Liver (tissue), 9 donors: ENCODE data around the gene ANO8. TPM values are rescaled to one million over a fixed set of nuclear protein-coding genes. Genes with fewer than 3 reads are reported as not detected.
A peak's percentile ranks its signal among the peaks of the same experiment; 100 is the strongest.

ENCODE experiments used
- DNase-seq: peaks from one replicate; pipeline ENCODE4 v3.0.0-alpha.2; 2017; ENCODE audit warnings: low spot score
- H3K27ac ChIP-seq, 2 donors: one replicate each; pipeline ENCODE4 v1.7.0; 2013; ENCODE audit warnings: inconsistent platforms in 2 of 2, low read length in 2 of 2, control low read depth in 1 of 2, low read depth in 1 of 2, mild to moderate bottlenecking in 1 of 2
- H3K27me3 ChIP-seq, 4 donors: one replicate each; pipeline versions ENCODE4 v1.6.1 to v1.7.0; 2013; ENCODE audit warnings: low read length in 3 of 4, inconsistent platforms in 1 of 4, mild to moderate bottlenecking in 1 of 4, moderate library complexity in 1 of 4; ENCODE audit not compliant: control insufficient read depth in 4 of 4, insufficient read depth in 4 of 4
- H3K36me3 ChIP-seq, 4 donors: one replicate each; pipeline versions ENCODE4 v1.6.1 to v1.7.0; 2013; ENCODE audit warnings: low read length in 3 of 4, mild to moderate bottlenecking in 3 of 4, low read depth in 1 of 4, moderate library complexity in 1 of 4; ENCODE audit not compliant: control insufficient read depth in 4 of 4, insufficient read depth in 3 of 4
- H3K4me1 ChIP-seq, 4 donors: one replicate each; pipeline versions ENCODE4 v1.6.1 to v1.7.0; 2013; ENCODE audit warnings: low read length in 3 of 4, mild to moderate bottlenecking in 3 of 4, moderate library complexity in 1 of 4; ENCODE audit not compliant: control insufficient read depth in 4 of 4, insufficient read depth in 4 of 4
- H3K4me3 ChIP-seq, 3 donors: one replicate each; pipeline versions ENCODE4 v1.6.1 to v1.7.0; 2013; ENCODE audit warnings: low read length in 3 of 3, control low read depth in 1 of 3, low read depth in 1 of 3, mild to moderate bottlenecking in 1 of 3
- H3K9ac ChIP-seq, 2 donors: one replicate each; pipeline ENCODE4 v1.7.0; 2013; ENCODE audit warnings: low read length in 2 of 2, mild to moderate bottlenecking in 2 of 2, moderate library complexity in 2 of 2, control low read depth in 1 of 2, low read depth in 1 of 2
- H3K9me3 ChIP-seq, 4 donors: one replicate each; pipeline versions ENCODE4 v1.6.1 to v1.7.0; 2013; ENCODE audit warnings: low read length in 3 of 4; ENCODE audit not compliant: control insufficient read depth in 4 of 4
- ATF3 ChIP-seq: IDR thresholded peaks from 2 replicates; pipeline ENCODE4 v1.6.1; 2016; ENCODE audit warnings: antibody characterized with exemption
- EGR1 ChIP-seq, 2 donors: IDR thresholded peaks; 2 replicates each; pipeline ENCODE4 v1.6.1; 2016 to 2018; ENCODE audit warnings: antibody characterized with exemption in 2 of 2, low read depth in 2 of 2
- FOXA2 ChIP-seq: IDR thresholded peaks from 2 replicates; pipeline ENCODE4 v1.6.1; 2016; ENCODE audit warnings: antibody characterized with exemption
- GABPA ChIP-seq, 2 donors: IDR thresholded peaks in 1 of 2; conservative IDR thresholded peaks in 1 of 2; 2 replicates each; pipeline ENCODE4 v1.6.1; 2016; ENCODE audit warnings: antibody characterized with exemption in 2 of 2, mild to moderate bottlenecking in 1 of 2, moderate library complexity in 1 of 2
- HNF4A ChIP-seq, 2 donors: conservative IDR thresholded peaks; 2 replicates each; pipeline ENCODE4 v1.6.1; 2016; ENCODE audit warnings: antibody characterized with exemption in 2 of 2, mild to moderate bottlenecking in 2 of 2
- HNF4G ChIP-seq: IDR thresholded peaks from 2 replicates; pipeline ENCODE4 v1.6.1; 2016; ENCODE audit warnings: antibody characterized with exemption
- JUND ChIP-seq, 2 donors: IDR thresholded peaks; 2 replicates each; pipeline ENCODE4 v1.6.1; 2016; ENCODE audit warnings: antibody characterized with exemption in 2 of 2
- MAX ChIP-seq: IDR thresholded peaks from 2 replicates; pipeline ENCODE4 v1.6.1; 2016; ENCODE audit warnings: antibody characterized with exemption
- NR2F2 ChIP-seq: IDR thresholded peaks from 2 replicates; pipeline ENCODE4 v1.6.1; 2016; ENCODE audit warnings: antibody characterized with exemption
- REST ChIP-seq: IDR thresholded peaks from 2 replicates; pipeline ENCODE4 v1.6.1; 2016; ENCODE audit warnings: antibody characterized with exemption, mild to moderate bottlenecking
- RXRA ChIP-seq, 2 donors: IDR thresholded peaks; 2 replicates each; pipeline ENCODE4 v1.6.1; 2017 to 2018; ENCODE audit warnings: antibody characterized with exemption in 2 of 2, mild to moderate bottlenecking in 1 of 2
- SP1 ChIP-seq: IDR thresholded peaks from 2 replicates; pipeline ENCODE4 v1.6.1; 2018; ENCODE audit warnings: antibody characterized with exemption, mild to moderate bottlenecking
- TAF1 ChIP-seq: conservative IDR thresholded peaks from 2 replicates; pipeline ENCODE4 v1.6.1; 2016; ENCODE audit warnings: antibody characterized with exemption, mild to moderate bottlenecking
- YY1 ChIP-seq: IDR thresholded peaks from 2 replicates; pipeline ENCODE4 v1.6.1; 2016; ENCODE audit warnings: antibody characterized with exemption, mild to moderate bottlenecking
- WGBS: extraction: QIAGEN DNeasy Blood & Tissue Kit; methylation state at CpG from one replicate; pipeline ENCODE4 v1.1.7; 2013; 5-methylcytosine and 5-hydroxymethylcytosine counted together
- polyA plus RNA-seq, 2 donors: library from polyadenylated mRNA; stranded (reverse) in 1 of 2; unstranded in 1 of 2; fragments of 200-250 nt in 1 of 2; fragments of >200 nt in 1 of 2; fragmentation: Nextera tagmentation in 1 of 2; extraction: Ambion mirVana in 1 of 2; gene quantifications; one replicate each; pipeline versions ENCODE4 v1.2.1 to v1.2.3, GENCODE V29; 2013 to 2015
- total RNA-seq, 2 donors: library from RNA; depleted of rRNA; stranded (reverse); fragments of >200 nt; gene quantifications; one replicate each; pipeline ENCODE4 v1.2.3, GENCODE V29; 2014
- donor health status: healthy.
- donor health status: healthy.
- donor health status: healthy.
- donor health status: healthy.
- donor health status: healthy.

Gene ANO8
- total and polyA plus RNA-seq, 4 donors: 0.75 to 5.8 (median 2.1) TPM

- Histone ChIP-seq H3K36me3 (peaks cover 5 to 13% (median 10%) of the 10 kb centered on the region in 4 donors), H3K27me3 (no peaks in the 10 kb centered on the region), H3K4me1 (peaks cover 0 to 44% (median 29%) of the 10 kb centered on the region in 4 donors), H3K9ac (peak overlapping the region; percentile 45 to 66), H3K27ac (peak overlapping the region; percentile 42 to 52), H3K4me3 (peak overlapping the region; percentile 57 to 89 (median 80)), H3K9me3 (no peaks in the 10 kb centered on the region)
- no peak for DNase-seq
- WGBS: 10% methylated on average over 23 of the region's 23 CpGs
- peak in 1 of 2 donors; percentile 39 for TF ChIP-seq GABPA (IDR thresholded peaks at IDR 0.05 in 1 of 2, conservative IDR thresholded peaks at IDR 0.05 in 1 of 2)
- TF ChIP-seq REST: no peak
Observed at GRCh38 chr19:17309965-17310461, 24.6 kb downstream of the ANO8 start.

GRCh38 chr19:17309198-17309964, 25.3 kb downstream of the ANO8 start, which contains the start of gene DDA1:
Gene DDA1, plus strand, starts transcription at chr19:17309563. Its CDS starts 92 bp downstream, at chr19:17309655.
- WGBS: under 1% methylated on average over 46 of the region's 46 CpGs
- Histone ChIP-seq H3K4me1 (peaks cover 3 to 50% (median 35%) of the 10 kb centered on the region in 4 donors), H3K27me3 (no peaks in the 10 kb centered on the region), H3K27ac (peak within 1 kb of the TSS; percentile 42 to 52), H3K36me3 (peaks cover under 1 to 12% (median 6%) of the 10 kb centered on the region in 4 donors), H3K9me3 (no peaks in the 10 kb centered on the region), H3K4me3 (peak within 1 kb of the TSS; percentile 57 to 89 (median 80)), H3K9ac (peak within 1 kb of the TSS; percentile 45 to 66)
- peak; percentile 41 for TF ChIP-seq TAF1
- TF ChIP-seq YY1: peak; percentile 94
- peak; percentile 15 to 50 for TF ChIP-seq HNF4A (conservative IDR thresholded peaks at IDR 0.05)
- peak; percentile 42 for TF ChIP-seq MAX
- TF ChIP-seq RXRA (IDR thresholded peaks at IDR 0.05): peak; percentile 25 to 31
- peak; percentile 69 for TF ChIP-seq REST
- TF ChIP-seq HNF4G: no peak
- TF ChIP-seq FOXA2: no peak
- peak; percentile 97 for TF ChIP-seq SP1
- TF ChIP-seq NR2F2: peak; percentile 87
- peak; percentile 65 to 88 for TF ChIP-seq GABPA (IDR thresholded peaks at IDR 0.05 in 1 of 2, conservative IDR thresholded peaks at IDR 0.05 in 1 of 2)
- peak in 1 of 2 donors; percentile 53 for TF ChIP-seq JUND (IDR thresholded peaks at IDR 0.05)
- no peak for TF ChIP-seq ATF3
- TF ChIP-seq EGR1 (IDR thresholded peaks at IDR 0.05; ENCODE audit: low read depth in 2 of 2): peak; percentile 53 to 76
- peak; percentile 98 for DNase-seq
